ENCODE measurements around the gene GCK.
"Not testable (repeated sequence)": the region's sequence is repeated elsewhere in the genome, so short reads cannot be mapped to it uniquely, and the experiment has no call there.

Gene GCK

GRCh38 chr7:44142028-44142427 is 47.2 kb downstream of the GCK start:
- DNase-seq (ENCODE audit: low spot score): no peak

- no peak for DNase-seq (ENCODE audit: low spot score)
These were observed 47.9 kb downstream of the GCK start, which contains the start of gene MYL7 for GRCh38 chr7:44141221-44141850. Gene MYL7, minus strand, starts transcription at chr7:44141332. Its CDS starts 27 bp downstream, at chr7:44141305.

GRCh38 chr7:44140341-44140740 is 48.9 kb downstream of the GCK start:
- no peak for DNase-seq (ENCODE audit: low spot score)

- no peak for DNase-seq (ENCODE audit: low spot score)
These were observed 49.8 kb downstream of the GCK start for GRCh38 chr7:44139311-44140010.

GRCh38 chr7:44138698-44139097 is 50.5 kb downstream of the GCK start:
- no peak for DNase-seq (ENCODE audit: low spot score)

GRCh38 chr7:44136731-44137130 is 52.5 kb downstream of the GCK start:
- no peak for DNase-seq (ENCODE audit: low spot score)

GRCh38 chr7:44134943-44135628 is 54.2 kb downstream of the GCK start:
- no peak for DNase-seq (ENCODE audit: low spot score)

- DNase-seq (ENCODE audit: low spot score): no peak
These were observed 55.9 kb downstream of the GCK start for GRCh38 chr7:44133295-44133694.

GRCh38 chr7:44132039-44132438 is 57.2 kb downstream of the GCK start:
- no peak for DNase-seq (ENCODE audit: low spot score)

GRCh38 chr7:44131173-44132029 is 57.8 kb downstream of the GCK start:
- no peak for DNase-seq (ENCODE audit: low spot score)

GRCh38 chr7:44128721-44129582 is 60.3 kb downstream of the GCK start:
- DNase-seq (ENCODE audit: low spot score): no peak

GRCh38 chr7:44127161-44127560 is 62.1 kb downstream of the GCK start:
- DNase-seq (ENCODE audit: low spot score): no peak

GRCh38 chr7:44126574-44126973 is 62.7 kb downstream of the GCK start:
- DNase-seq (ENCODE audit: low spot score): not testable (repeated sequence)

GRCh38 chr7:44124822-44125202 is 64.4 kb downstream of the GCK start:
- DNase-seq (ENCODE audit: low spot score): no peak

- peak; percentile 99 for DNase-seq (ENCODE audit: low spot score)
These were observed 65.8 kb downstream of the GCK start, which contains the start of gene POLD2 for GRCh38 chr7:44123190-44124003. Gene POLD2, minus strand, starts transcription at chr7:44123548. Its CDS starts 1,495 bp downstream, at chr7:44122053.

GRCh38 chr7:44122529-44122928 is 66.7 kb downstream of the GCK start:
- DNase-seq (ENCODE audit: low spot score): no peak

- DNase-seq (ENCODE audit: low spot score): no peak
These were observed 67.3 kb downstream of the GCK start for GRCh38 chr7:44121761-44122420.

GRCh38 chr7:44120395-44120794 is 68.8 kb downstream of the GCK start:
- DNase-seq (ENCODE audit: low spot score): no peak

- no peak for DNase-seq (ENCODE audit: low spot score)
These were observed 69.3 kb downstream of the GCK start for GRCh38 chr7:44119829-44120380.

Measured in Ammon's horn (tissue), 1 donor.